ENCODE results near the gene TTC28.
"Not testable (repeated sequence)": the region's sequence is repeated elsewhere in the genome, so short reads cannot be mapped to it uniquely, and the experiment has no call there.

The TTC28 gene

GRCh38 chr22:28674121-28674563 lies 5.5 kb downstream of the TTC28 start:
- DNase-seq (ENCODE audit: low read depth), result no peak

- no peak for DNase-seq (ENCODE audit: low read depth)
These were observed 8.9 kb downstream of the TTC28 start for GRCh38 chr22:28670756-28671155.

- DNase-seq (ENCODE audit: low read depth), result no peak
These were observed 9.5 kb downstream of the TTC28 start for GRCh38 chr22:28670161-28670560.

GRCh38 chr22:28669387-28669786 lies 10.3 kb downstream of the TTC28 start:
- no peak for DNase-seq (ENCODE audit: low read depth)

GRCh38 chr22:28663569-28663942 lies 16.1 kb downstream of the TTC28 start:
- DNase-seq (ENCODE audit: low read depth), result not testable (repeated sequence)

GRCh38 chr22:28658448-28658847 lies 21.2 kb downstream of the TTC28 start:
- no peak for DNase-seq (ENCODE audit: low read depth)

- no peak for DNase-seq (ENCODE audit: low read depth)
These were observed 23.5 kb downstream of the TTC28 start for GRCh38 chr22:28656181-28656580.

- no peak for DNase-seq (ENCODE audit: low read depth)
These were observed 29.2 kb downstream of the TTC28 start for GRCh38 chr22:28650463-28650862.

GRCh38 chr22:28648792-28649191 lies 30.8 kb downstream of the TTC28 start:
- DNase-seq (ENCODE audit: low read depth), result no peak

GRCh38 chr22:28647216-28647615 lies 32.4 kb downstream of the TTC28 start:
- no peak for DNase-seq (ENCODE audit: low read depth)

- DNase-seq (ENCODE audit: low read depth), result no peak
These were observed 40.3 kb downstream of the TTC28 start for GRCh38 chr22:28639321-28639720.

GRCh38 chr22:28637225-28637624 lies 42.4 kb downstream of the TTC28 start:
- DNase-seq (ENCODE audit: low read depth), result no peak

GRCh38 chr22:28630177-28630574 lies 49.5 kb downstream of the TTC28 start:
- DNase-seq (ENCODE audit: low read depth), result no peak

- DNase-seq (ENCODE audit: low read depth), result no peak
These were observed 50.0 kb downstream of the TTC28 start for GRCh38 chr22:28629420-28630176.

- DNase-seq (ENCODE audit: low read depth), result no peak
These were observed 50.9 kb downstream of the TTC28 start for GRCh38 chr22:28628766-28629165.

GRCh38 chr22:28627791-28628190 lies 51.8 kb downstream of the TTC28 start:
- no peak for DNase-seq (ENCODE audit: low read depth)

GRCh38 chr22:28620244-28620922 lies 59.3 kb downstream of the TTC28 start:
- DNase-seq (ENCODE audit: low read depth), result no peak

GRCh38 chr22:28619236-28619635 lies 60.4 kb downstream of the TTC28 start:
- DNase-seq (ENCODE audit: low read depth), result no peak

GRCh38 chr22:28615423-28615822 lies 64.2 kb downstream of the TTC28 start:
- DNase-seq (ENCODE audit: low read depth), result not testable (repeated sequence)

- DNase-seq (ENCODE audit: low read depth), result no peak
These were observed 69.7 kb downstream of the TTC28 start for GRCh38 chr22:28609921-28610320.

- no peak for DNase-seq (ENCODE audit: low read depth)
These were observed 71.1 kb downstream of the TTC28 start for GRCh38 chr22:28608546-28608945.

- no peak for DNase-seq (ENCODE audit: low read depth)
These were observed 71.8 kb downstream of the TTC28 start for GRCh38 chr22:28607795-28608194.

GRCh38 chr22:28604966-28605761 lies 74.5 kb downstream of the TTC28 start:
- DNase-seq (ENCODE audit: low read depth), result no peak
